NB4 (cell line): ENCODE results near the gene EML4.

ENCODE experiments used
- CTCF ChIP-seq: IDR thresholded peaks from one replicate; pipeline ENCODE4 v1.5.1; 2012; ENCODE audit warnings: low read depth, low read length
- MAX ChIP-seq: IDR thresholded peaks from 2 replicates; pipeline ENCODE4 v1.6.1; 2011; ENCODE audit warnings: low read depth, low read length
- POLR2A ChIP-seq: IDR thresholded peaks from 2 replicates; pipeline ENCODE4 v1.6.1; 2011; ENCODE audit warnings: mild to moderate bottlenecking; ENCODE audit not compliant: insufficient read length; ENCODE audit errors: extremely low read depth

GRCh38 chr2:42186366-42186765 lies 17.2 kb downstream of the EML4 start:
- TF ChIP-seq CTCF (no peak), MAX (no peak), POLR2A (no peak)
